ENCODE results near the gene ERC2.

ERC2 gene

GRCh38 chr3:55678546-55679216 is 789.6 kb downstream of the ERC2 start:
- DNase-seq (ENCODE audit: low read depth in 2 of 2): no peak

- no peak for DNase-seq (ENCODE audit: low read depth in 2 of 2)
Observed at GRCh38 chr3:55676643-55677042, 791.6 kb downstream of the ERC2 start.

DNA sequence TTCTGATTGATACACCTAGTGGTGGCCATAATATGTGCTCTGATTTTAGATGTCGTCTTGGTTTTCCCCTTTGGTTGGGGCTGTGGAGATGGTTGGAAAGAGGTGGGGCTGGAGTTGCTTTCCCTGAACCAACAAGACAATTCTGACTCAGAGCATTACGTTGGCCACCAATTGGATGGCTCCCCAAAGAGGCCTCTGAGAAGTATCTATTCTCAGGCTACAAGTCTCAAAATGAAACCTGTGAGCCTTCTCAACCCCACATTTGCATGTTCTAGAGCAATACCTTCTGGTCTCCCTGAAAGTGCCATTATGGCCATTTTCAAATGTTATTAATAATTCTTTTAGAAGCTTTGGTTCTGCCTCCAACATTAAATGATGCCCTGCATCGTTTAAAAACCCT is 792.8 kb downstream of the ERC2 start:
- no peak for DNase-seq (ENCODE audit: low read depth in 2 of 2)

DNA sequence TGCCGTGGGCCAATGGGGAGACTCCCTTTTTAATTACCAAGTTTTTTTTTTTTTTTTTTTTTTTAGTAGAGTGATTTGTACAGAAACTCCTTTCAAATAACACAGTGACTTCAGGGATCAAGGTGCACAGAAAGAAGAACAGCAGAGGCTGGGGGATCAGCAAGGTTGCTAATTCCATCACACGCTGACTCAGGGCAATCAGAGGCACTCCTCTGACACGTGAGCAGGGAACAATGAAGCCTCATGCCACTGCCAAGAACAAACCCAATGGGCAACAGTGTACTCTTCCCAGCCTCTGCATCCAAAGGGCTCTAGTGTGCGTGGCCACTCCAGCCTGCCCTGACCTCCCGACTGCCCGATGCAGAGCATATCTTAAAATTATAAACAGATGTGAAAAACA is 794.5 kb downstream of the ERC2 start:
- no peak for DNase-seq (ENCODE audit: low read depth in 2 of 2)

- DNase-seq (ENCODE audit: low read depth in 2 of 2): no peak
Observed at GRCh38 chr3:55669133-55669532, 799.1 kb downstream of the ERC2 start.

DNA sequence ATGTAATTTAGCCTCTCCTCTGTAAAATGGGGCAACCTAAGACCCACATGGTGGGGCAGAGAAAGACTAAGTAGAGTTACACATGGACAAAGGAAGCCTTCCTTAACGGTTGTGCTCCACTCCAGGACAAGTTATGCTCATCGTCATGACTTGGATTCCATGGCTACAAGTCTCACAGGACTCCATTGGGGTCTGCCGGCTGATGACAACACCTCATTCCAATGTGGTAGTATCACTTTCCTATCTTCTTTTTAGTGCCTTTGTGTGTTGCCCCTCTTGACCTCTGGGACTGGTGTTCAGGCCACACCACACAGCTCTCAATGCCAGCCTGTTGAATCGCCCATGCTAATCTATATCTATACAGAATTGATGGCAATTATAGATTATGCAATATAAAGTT is 799.9 kb downstream of the ERC2 start:
- DNase-seq (ENCODE audit: low read depth in 2 of 2): no peak

DNA sequence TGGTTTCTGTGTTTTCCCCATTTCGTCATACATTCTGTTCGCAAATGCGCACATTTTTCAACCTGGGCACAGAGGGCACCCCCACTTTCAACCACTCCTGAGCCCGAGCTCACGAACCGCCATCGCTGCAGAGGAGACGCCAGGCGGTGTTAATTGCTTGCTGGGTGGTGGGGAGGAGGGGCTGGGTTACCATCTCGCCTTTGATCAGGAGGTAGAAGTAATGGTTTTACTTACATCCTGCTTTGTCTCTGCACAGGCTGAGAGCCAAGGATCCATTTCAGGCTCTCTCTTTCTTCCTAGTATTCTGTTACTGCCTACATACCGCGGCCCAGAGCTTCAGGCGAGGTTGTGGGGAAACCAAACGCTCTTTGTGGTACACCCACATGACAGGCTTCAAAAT is 803.9 kb downstream of the ERC2 start:
- no peak for DNase-seq (ENCODE audit: low read depth in 2 of 2)

- no peak for DNase-seq (ENCODE audit: low read depth in 2 of 2)
Observed at GRCh38 chr3:55662683-55663082, 805.6 kb downstream of the ERC2 start.

- DNase-seq (ENCODE audit: low read depth in 2 of 2): no peak
Observed at GRCh38 chr3:55661571-55661970, 806.7 kb downstream of the ERC2 start.

DNA sequence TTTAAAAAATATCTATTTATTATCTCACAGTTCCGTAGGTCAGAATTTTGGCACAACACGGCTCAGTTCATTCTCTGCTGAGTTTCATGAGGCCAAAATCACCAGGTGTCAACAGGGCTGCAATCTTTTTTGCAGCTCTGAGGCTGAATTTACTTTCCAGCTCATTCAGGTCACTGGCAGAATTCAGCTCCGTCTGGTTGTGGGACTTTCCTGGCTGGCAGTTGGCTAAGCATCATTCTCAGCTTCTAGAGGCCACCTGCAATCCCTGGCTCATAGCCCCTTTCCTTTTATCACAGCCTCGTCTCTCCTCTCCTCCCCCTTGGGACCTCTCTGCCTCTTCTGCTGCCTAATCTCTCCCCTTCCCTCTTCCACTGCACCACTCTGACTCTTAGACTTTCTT is 807.1 kb downstream of the ERC2 start:
- no peak for DNase-seq (ENCODE audit: low read depth in 2 of 2)

- no peak for DNase-seq (ENCODE audit: low read depth in 2 of 2)
Observed at GRCh38 chr3:55660642-55661041, 807.6 kb downstream of the ERC2 start.

GRCh38 chr3:55659701-55660100 is 808.6 kb downstream of the ERC2 start:
- no peak for DNase-seq (ENCODE audit: low read depth in 2 of 2)

DNA sequence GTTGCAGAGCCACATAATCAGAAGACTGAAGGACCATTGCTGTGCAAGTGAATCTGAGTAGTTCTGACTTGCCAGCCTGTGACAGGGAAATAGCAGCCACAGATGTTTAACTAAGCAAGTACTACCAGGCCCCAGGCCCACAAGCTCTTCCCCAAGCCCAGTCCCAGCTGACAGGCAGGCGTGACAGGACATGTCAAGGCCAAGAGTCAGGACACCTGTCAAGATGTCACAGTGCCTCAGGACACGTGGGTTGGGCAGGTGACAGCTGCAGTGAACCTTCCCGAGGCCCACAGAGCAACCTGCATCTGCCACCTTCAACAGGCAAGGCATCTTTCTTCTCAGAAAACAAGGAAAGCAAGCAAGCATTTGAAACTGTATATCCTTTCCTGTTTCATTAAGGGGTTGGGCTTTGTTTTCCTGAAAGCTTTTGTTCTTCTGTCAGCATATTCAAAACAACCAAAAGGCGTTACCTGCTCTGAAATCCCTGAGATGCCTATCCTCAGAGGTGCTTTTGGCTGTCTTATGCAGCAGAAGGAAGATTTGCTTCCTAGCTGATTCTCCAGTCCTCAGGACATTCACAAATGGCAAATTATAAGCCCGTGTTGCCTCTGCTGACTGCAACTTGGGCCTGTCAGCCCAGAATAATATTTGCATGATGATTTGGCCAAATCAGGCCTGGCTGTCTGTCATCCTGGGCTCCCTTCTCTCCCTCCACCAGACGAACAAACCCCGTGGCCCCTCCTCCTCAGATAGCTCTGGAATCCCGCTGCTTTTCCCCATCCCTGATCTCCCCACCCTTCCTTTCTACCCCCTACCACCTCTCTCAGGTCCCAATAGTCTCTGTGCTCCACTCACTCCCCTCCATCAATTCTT is 809.3 kb downstream of the ERC2 start:
- no peak for DNase-seq (ENCODE audit: low read depth in 2 of 2)

DNA sequence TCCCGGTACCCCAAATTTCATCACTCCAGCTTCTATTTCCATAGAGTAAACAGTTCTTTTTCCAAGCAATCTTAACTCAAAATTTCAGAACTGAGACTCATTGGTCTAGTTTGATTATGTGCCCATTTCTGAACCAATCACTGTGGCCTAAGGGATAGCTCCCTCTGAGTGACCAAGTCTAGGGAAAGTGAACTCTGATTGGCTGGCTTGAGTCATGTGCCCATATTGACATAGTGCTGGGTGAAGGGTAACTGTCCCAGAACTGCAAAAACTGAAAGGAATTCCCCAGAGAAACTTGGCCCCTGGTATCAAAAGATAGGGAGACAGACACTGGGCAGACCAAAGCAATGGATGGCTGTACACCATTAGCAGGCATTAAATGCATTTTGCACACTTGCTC is 810.0 kb downstream of the ERC2 start:
- no peak for DNase-seq (ENCODE audit: low read depth in 2 of 2)

- DNase-seq (ENCODE audit: low read depth in 2 of 2): no peak
Observed at GRCh38 chr3:55655544-55655943, 812.7 kb downstream of the ERC2 start.

- DNase-seq (ENCODE audit: low read depth in 2 of 2): no peak
Observed at GRCh38 chr3:55654123-55654760, 814.0 kb downstream of the ERC2 start.

- DNase-seq (ENCODE audit: low read depth in 2 of 2): no peak
Observed at GRCh38 chr3:55651011-55651410, 817.3 kb downstream of the ERC2 start.

DNA sequence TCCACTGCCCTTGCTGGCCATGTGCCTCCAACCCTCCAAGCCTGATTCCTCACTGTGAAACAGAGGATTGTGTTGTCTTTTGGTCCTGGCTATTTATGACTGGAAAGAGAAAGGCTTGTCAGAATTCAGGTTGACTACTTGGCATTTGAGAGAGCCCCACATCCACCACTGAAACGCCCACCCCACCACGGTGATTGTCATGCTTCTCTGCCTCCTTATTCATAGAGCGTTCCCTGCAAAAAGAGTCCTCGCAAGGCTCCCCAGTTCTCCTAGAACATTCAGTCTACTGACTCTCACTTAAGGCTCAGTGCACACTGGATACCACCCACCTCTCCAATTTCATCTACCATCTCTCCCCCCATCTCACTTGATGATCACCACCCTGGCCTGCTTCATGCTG is 818.3 kb downstream of the ERC2 start:
- no peak for DNase-seq (ENCODE audit: low read depth in 2 of 2)

GRCh38 chr3:55649554-55649953 is 818.7 kb downstream of the ERC2 start:
- no peak for DNase-seq (ENCODE audit: low read depth in 2 of 2)

- DNase-seq (ENCODE audit: low read depth in 2 of 2): no peak
Observed at GRCh38 chr3:55648591-55649318, 819.5 kb downstream of the ERC2 start.

DNA sequence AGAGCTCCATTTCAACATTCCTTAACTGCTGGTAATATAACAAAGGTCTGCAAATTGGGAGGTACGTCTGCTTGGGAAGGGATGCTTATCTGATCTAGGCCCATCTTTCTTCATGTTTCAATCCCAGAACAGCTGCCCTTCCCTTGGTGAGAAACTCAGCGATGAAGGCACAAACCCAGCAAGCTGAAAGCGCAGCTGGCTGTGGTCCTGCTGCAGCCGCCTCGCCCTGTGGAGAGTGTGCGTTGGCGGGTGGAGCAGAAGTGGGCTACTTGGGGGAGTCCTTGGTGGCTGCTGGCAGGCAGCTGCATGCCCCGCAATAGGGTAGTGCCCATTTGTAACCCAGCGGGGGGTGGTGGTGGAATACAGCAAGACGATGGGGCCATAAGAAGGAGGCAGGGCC is 820.6 kb downstream of the ERC2 start:
- DNase-seq (ENCODE audit: low read depth in 2 of 2): no peak

DNA sequence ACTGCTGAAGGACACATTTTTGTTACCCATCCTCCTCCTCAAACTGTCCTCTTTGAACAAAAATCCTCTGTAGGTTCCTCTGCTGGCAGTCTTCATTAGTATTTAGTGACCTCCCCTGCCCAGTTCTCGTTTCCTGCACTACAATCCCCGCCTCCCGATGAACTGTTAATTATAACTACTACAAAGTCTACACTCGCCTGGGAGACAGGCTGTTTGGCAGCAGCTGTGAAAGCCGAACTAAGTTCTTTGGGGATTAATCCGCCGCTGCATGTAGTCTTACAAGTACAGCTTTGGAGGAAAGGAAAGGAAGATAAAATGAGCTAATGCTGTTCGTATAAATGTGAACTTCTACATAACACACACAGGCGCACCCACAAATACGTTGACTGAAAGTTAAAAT is 821.2 kb downstream of the ERC2 start:
- DNase-seq (ENCODE audit: low read depth in 2 of 2): no peak

All from stimulated activated CD8-positive, alpha-beta memory T cell treated with anti-CD3 and anti-CD28 coated beads, Interleukin-15, amount 100 ng/mL, for 48 hours (primary cell).